ENCODE results near the gene GRID2. TPM values are rescaled to one million over a fixed set of nuclear protein-coding genes. Genes with fewer than 3 reads are reported as not detected.

GRID2 gene
- polyA plus RNA-seq, 1 donor (not counting 4 experiments of a cell fraction or from before 2014, with no cell fraction given), result not detected

DNA sequence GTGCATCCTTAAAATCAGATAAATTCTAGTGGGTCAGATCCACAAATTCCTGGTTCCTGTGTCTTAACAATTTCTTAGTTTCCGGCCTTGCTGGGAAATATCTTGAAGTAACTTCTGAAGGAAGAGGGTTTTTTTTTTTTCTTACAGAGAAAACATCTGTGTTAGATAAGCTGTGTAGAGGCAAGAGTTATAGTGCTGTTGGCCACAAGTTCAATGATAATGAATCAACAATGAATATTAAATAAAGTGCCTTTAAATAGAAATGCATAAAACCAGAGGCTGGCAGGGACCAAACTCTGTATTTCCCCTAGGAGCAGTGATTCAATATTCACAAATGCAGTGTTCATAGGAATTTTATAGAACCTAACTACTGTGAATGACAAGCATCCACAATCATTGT is 812.9 kb downstream of the GRID2 start:
- no peak overlapping the region for H2AFZ ChIP-seq (ENCODE audit: control insufficient read depth, low read length)
- no peaks in the 10 kb centered on the region for H3K27me3 ChIP-seq (ENCODE audit: control insufficient read depth, extremely low read depth, insufficient read depth, low read length)
- H3K4me2 ChIP-seq (ENCODE audit: control insufficient read depth, extremely low read depth, insufficient read depth, low read depth, low read length), result no peak overlapping the region
- no peaks in the 10 kb centered on the region for H3K4me1 ChIP-seq (ENCODE audit: control insufficient read depth, extremely low read depth, insufficient read depth, low read length)
- dilution Hi-C loops (cut with MboI; ENCODE audit: extremely low pct_ligation_motif_present, low sequenced_read_pairs), result no loop called here
- no peak overlapping the region for H3K9ac ChIP-seq (ENCODE audit: control insufficient read depth, extremely low read depth, insufficient read depth, low read length)
- DNase-seq (ENCODE audit: low read depth, low spot score) (no peak), FAIRE-seq (no peak)
- no peak overlapping the region for H3K4me3 ChIP-seq (ENCODE audit: control insufficient read depth in 2 of 3, extremely low read depth in 1 of 3, insufficient read depth in 2 of 3, low read depth in 1 of 3, low read length in 3 of 3)
- no peak for TF ChIP-seq EZH2 (IDR thresholded peaks at IDR 0.05; ENCODE audit: low read length)
- TF ChIP-seq CTCF (optimal IDR thresholded peaks at IDR 0.05 in 1 of 3, IDR thresholded peaks at IDR 0.05 in 1 of 3, conservative IDR thresholded peaks at IDR 0.05 in 1 of 3; ENCODE audit: extremely low read depth in 1 of 3, insufficient read depth in 2 of 3, low read length in 3 of 3), result no peak
- H3K27ac ChIP-seq (ENCODE audit: control insufficient read depth, insufficient read depth, low read length), result no peak overlapping the region
- no peaks in the 10 kb centered on the region for H3K9me1 ChIP-seq (ENCODE audit: control insufficient read depth, extremely low read depth, insufficient read depth, low read length)
- H3K79me2 ChIP-seq (ENCODE audit: control insufficient read depth, insufficient read depth, low read length), result no peaks in the 10 kb centered on the region
- no peaks in the 10 kb centered on the region for H3K36me3 ChIP-seq (ENCODE audit: control insufficient read depth in 2 of 2, extremely low read depth in 1 of 2, insufficient read depth in 2 of 2, low read length in 2 of 2)
- no peaks in the 10 kb centered on the region for H3K9me3 ChIP-seq (ENCODE audit: control insufficient read depth, low read depth, low read length)
- no peaks in the 10 kb centered on the region for H4K20me1 ChIP-seq (ENCODE audit: control insufficient read depth, extremely low read depth, insufficient read depth, low read length)

DNA sequence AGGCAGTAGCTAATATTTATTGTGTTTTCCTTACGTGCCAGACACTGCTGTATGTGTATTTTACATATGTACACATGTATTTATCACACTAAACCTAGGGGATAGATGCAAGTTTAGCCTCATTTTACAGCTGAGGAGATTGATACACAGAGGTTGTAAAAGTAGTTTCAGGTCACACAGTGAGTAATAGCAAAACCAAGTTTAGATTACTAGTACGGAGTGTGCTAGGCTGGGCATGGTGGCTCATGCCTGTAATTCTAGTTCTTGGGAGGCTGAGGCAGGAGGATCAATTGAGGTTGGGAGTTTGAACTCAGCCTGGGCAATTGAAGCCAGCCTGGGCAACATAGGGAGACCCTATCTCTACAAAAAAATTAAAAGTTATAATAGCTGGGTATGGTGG is 823.7 kb downstream of the GRID2 start:
- Histone ChIP-seq H3K27me3 (ENCODE audit: control insufficient read depth, extremely low read depth, insufficient read depth, low read length) (no peaks in the 10 kb centered on the region), H3K4me3 (ENCODE audit: control insufficient read depth in 2 of 3, extremely low read depth in 1 of 3, insufficient read depth in 2 of 3, low read depth in 1 of 3, low read length in 3 of 3) (no peak overlapping the region), H3K9me1 (ENCODE audit: control insufficient read depth, extremely low read depth, insufficient read depth, low read length) (no peaks in the 10 kb centered on the region), H3K9me3 (ENCODE audit: control insufficient read depth, low read depth, low read length) (no peaks in the 10 kb centered on the region), H4K20me1 (ENCODE audit: control insufficient read depth, extremely low read depth, insufficient read depth, low read length) (no peaks in the 10 kb centered on the region), H3K27ac (ENCODE audit: control insufficient read depth, insufficient read depth, low read length) (no peak overlapping the region), H3K4me2 (ENCODE audit: control insufficient read depth, extremely low read depth, insufficient read depth, low read depth, low read length) (no peak overlapping the region), H2AFZ (ENCODE audit: control insufficient read depth, low read length) (no peak overlapping the region), H3K4me1 (ENCODE audit: control insufficient read depth, extremely low read depth, insufficient read depth, low read length) (no peaks in the 10 kb centered on the region), H3K79me2 (ENCODE audit: control insufficient read depth, insufficient read depth, low read length) (no peaks in the 10 kb centered on the region), H3K36me3 (ENCODE audit: control insufficient read depth in 2 of 2, extremely low read depth in 1 of 2, insufficient read depth in 2 of 2, low read length in 2 of 2) (no peaks in the 10 kb centered on the region), H3K9ac (ENCODE audit: control insufficient read depth, extremely low read depth, insufficient read depth, low read length) (no peak overlapping the region)
- DNase-seq (ENCODE audit: low read depth, low spot score) (no peak), FAIRE-seq (no peak)
- dilution Hi-C loops (cut with MboI; ENCODE audit: extremely low pct_ligation_motif_present, low sequenced_read_pairs), result no loop called here
- TF ChIP-seq CTCF (optimal IDR thresholded peaks at IDR 0.05 in 1 of 3, IDR thresholded peaks at IDR 0.05 in 1 of 3, conservative IDR thresholded peaks at IDR 0.05 in 1 of 3; ENCODE audit: extremely low read depth in 1 of 3, insufficient read depth in 2 of 3, low read length in 3 of 3) (no peak), EZH2 (IDR thresholded peaks at IDR 0.05; ENCODE audit: low read length) (no peak)
